K562 (cell line): ENCODE measurements around the gene SLC5A2. TPM values are rescaled to one million over a fixed set of nuclear protein-coding genes. Genes with fewer than 3 reads are reported as not detected.

ENCODE experiments used
- ATF7 ChIP-seq: fragments of 450-650 bp; IDR thresholded peaks from 2 replicates; pipeline ENCODE4 v1.7.1; 2014; ENCODE audit warnings: mild to moderate bottlenecking, moderate library complexity
- CREB3L1 ChIP-seq: fragments of 450-650 bp; IDR thresholded peaks from 2 replicates; pipeline ENCODE4 v1.6.1; 2014; ENCODE audit warnings: low read depth, mild to moderate bottlenecking, moderate library complexity, borderline replicate concordance
- EP300 ChIP-seq: IDR thresholded peaks from 2 replicates; pipeline ENCODE4 v1.6.1; 2012; ENCODE audit warnings: low read length, improper control_type of control experiment
- ERF ChIP-seq: fragments of 450-650 bp; formaldehyde crosslinking; IDR thresholded peaks from 2 replicates; pipeline ENCODE4 v1.4.0; 2020; ENCODE audit warnings: mild to moderate bottlenecking, mixed read lengths
- FOXK2 ChIP-seq, 2 experiments: fragments of 450-650 bp; IDR thresholded peaks in 1 of 2; conservative IDR thresholded peaks in 1 of 2; 2 replicates each; pipeline ENCODE4 v1.6.1; 2016; ENCODE audit warnings: low read depth in 2 of 2, mild to moderate bottlenecking in 1 of 2
- HMG20B ChIP-seq: fragments of 250-450 bp; sonication (Bioruptor Pico); IDR thresholded peaks from 2 replicates; pipeline ENCODE4 v1.5.0; 2021; ENCODE audit warnings: mild to moderate bottlenecking
- MAFK ChIP-seq: IDR thresholded peaks from 2 replicates; pipeline ENCODE4 v1.6.1; 2011; ENCODE audit warnings: low read length, improper control_type of control experiment
- NR1H2 ChIP-seq: sonication (generic); formaldehyde crosslinking; IDR thresholded peaks from 2 replicates; pipeline ENCODE4 v1.4.0; 2020; ENCODE audit warnings: mild to moderate bottlenecking, missing genetic modification reagents
- RNF2 ChIP-seq: sonication (generic); IDR thresholded peaks from 2 replicates; pipeline ENCODE4 v1.6.1; 2016
- ZBTB33 ChIP-seq: sonication (generic); formaldehyde crosslinking; IDR thresholded peaks from 2 replicates; pipeline ENCODE4 v1.8.1; 2023; ENCODE audit warnings: mild to moderate bottlenecking, missing genetic modification reagents
- ZBTB40 ChIP-seq, 2 experiments: fragments of 450-650 bp in 1 of 2; sonication (generic) in 1 of 2; formaldehyde crosslinking in 1 of 2; IDR thresholded peaks; 2 replicates each; pipeline versions ENCODE4 v1.7.1 to v1.9.0; 2016 to 2022; ENCODE audit warnings: inconsistent platforms in 1 of 2, mild to moderate bottlenecking in 1 of 2, missing genetic modification reagents in 1 of 2
- ZBTB43 ChIP-seq: sonication (generic); formaldehyde crosslinking; IDR thresholded peaks from 2 replicates; pipeline ENCODE4 v1.8.0; 2023; ENCODE audit warnings: mild to moderate bottlenecking, missing genetic modification reagents
- polyA plus RNA-seq, 8 experiments: library from polyadenylated mRNA; depleted of rRNA in 4 of 8; stranded (reverse) in 5 of 8; unstranded in 3 of 8; fragments of >200 nt; fragmentation: Nextera tagmentation in 2 of 8; fragmentation: Illumina TruSeq in 1 of 8; extraction: Ambion mirVana in 2 of 8; extraction: Trizol in 1 of 8; gene quantifications; 2 replicates each; pipeline versions ENCODE4 v1.2.1 to v1.2.3, GENCODE V29; 2011 to 2014; ENCODE audit warnings: inconsistent platforms in 1 of 8, missing spikeins in 1 of 8
- total RNA-seq, 7 experiments: library from RNA; depleted of rRNA in 6 of 7; stranded (reverse); fragments of >200 nt in 6 of 7; fragmentation: Illumina TruSeq in 2 of 7; extraction: Trizol in 2 of 7; gene quantifications; 2 replicates each; pipeline versions ENCODE4 v1.2.1 to v1.2.3, GENCODE V29; 2011 to 2021; ENCODE audit warnings: low replicate concordance in 1 of 7

SLC5A2 gene
- total and polyA plus RNA-seq, 9 of the 15 experiments (the other 6 are each of a cell fraction or from before 2014, with no cell fraction given), result 0.07 to 2.7 (median 2.2) TPM; not detected in 6

- TF ChIP-seq ZBTB33 (peak; percentile 25; the same call in 1 of the 2 replicates), MAFK (0 out of 2 replicates have a peak, but pooled peaks have one; percentile 13), FOXK2 (conservative IDR thresholded peaks at IDR 0.05 in 1 of 2, IDR thresholded peaks at IDR 0.05 in 1 of 2; ENCODE audit: low read depth in 2 of 2) (peak in 1 of 2 experiments; percentile 28; a peak in 1 of 4 replicates), ERF (CRISPR knock-in tag) (no peak), HMG20B (no peak), RNF2 (peak; percentile 12; the same call in 1 of the 2 replicates), ATF7 (peak; percentile 72), NR1H2 (0 out of 2 replicates have a peak, but pooled peaks have one; percentile 40), EP300 (0 out of 2 replicates have a peak, but pooled peaks have one; percentile 3), ZBTB43 (CRISPR knock-in tag) (0 out of 2 replicates have a peak, but pooled peaks have one; percentile 70), CREB3L1 (peak; percentile 11; the same call in 1 of the 2 replicates), ZBTB40 (IDR thresholded peaks at IDR 0.05) (peak; percentile 64), ZBTB40 (CRISPR knock-in tag; IDR thresholded peaks at IDR 0.05) (no peak)
Observed at GRCh38 chr16:31459687-31460581, 23.0 kb upstream of the SLC5A2 start (continued).
